Measurements from ENCODE around the gene MTFR2. TPM values are rescaled to one million over a fixed set of nuclear protein-coding genes. Genes with fewer than 3 reads are reported as not detected.
A peak's percentile ranks its signal among the peaks of the same experiment; 100 is the strongest.
"Not testable (repeated sequence)": the region's sequence is repeated elsewhere in the genome, so short reads cannot be mapped to it uniquely, and the experiment has no call there.

Gene MTFR2
- total RNA-seq, 1 experiment from 2014 or later, result 4.0 TPM

DNA sequence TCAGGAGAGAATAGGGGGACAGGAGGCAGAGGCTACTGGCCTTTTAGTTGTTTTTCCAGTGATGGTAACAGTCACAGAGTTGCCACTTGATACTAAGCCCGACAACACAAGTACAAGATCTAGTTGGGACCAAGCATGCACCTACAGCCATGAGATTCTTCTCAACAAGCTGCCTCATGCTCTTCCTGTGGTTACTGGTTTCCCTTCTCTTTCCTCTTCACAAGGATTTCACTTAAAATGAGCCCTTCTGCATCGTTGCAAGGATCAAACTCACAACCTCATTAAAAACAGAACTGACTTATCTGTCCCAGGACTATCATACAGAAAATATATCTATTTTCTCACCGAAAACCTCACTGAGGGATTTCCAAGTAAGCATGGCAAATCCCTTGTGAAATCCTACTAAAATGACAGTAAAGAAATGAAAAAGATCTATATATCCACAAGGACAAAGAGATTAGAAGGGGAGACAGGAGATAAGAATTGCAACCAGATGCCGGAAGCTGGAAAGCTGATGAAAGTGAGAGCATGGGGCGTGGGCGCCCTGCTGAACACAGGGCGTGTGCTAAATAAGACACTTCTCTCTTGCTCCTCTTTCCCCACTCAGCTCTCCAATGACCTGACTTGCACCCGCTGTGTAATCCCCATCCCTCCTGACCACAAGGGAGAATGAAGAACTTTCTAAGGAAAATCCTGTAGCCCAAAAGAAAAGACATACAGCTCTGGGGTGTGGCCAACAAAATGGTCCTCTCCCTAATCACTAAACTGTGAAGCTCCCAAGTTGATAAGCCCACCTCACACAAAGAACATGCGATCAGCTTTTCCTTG lies 13.4 kb downstream of the MTFR2 start:
- DNase-seq (ENCODE audit: low read depth), result no peak

DNA sequence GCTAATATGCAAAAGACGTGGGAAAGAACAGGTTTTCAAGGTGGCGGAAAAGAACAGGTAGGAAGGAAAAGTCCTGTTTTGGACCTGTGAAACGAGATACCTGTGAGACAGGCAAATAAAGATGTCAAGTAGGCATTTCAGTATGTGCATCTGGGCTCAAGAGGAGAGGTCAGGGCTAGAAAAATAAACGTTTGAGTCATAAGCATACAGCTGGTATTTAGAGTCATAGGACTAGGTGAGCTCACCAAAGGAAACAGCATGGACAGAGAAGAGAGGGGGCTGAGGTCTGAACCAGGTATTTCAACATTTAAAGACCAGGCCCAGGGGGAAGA lies 14.9 kb downstream of the MTFR2 start:
- DNase-seq (ENCODE audit: low read depth), result peak; percentile 46

DNA sequence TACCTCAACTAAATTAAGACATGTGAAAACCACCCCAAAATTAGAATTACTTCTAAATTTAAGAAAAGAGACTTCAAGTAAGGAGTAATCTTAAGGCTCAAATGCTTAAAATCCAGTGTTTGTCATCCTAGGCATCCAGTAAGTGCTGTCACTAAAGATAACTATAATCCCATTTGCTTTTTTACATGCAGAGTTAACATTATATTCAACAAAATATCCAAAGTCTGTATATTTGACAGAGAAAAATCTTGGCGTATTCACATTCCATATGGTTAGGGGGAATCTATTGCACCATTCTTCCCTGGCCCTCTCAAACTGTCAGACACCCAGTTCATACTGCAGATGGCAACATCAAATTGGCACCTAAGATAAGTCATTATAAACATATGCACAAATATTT lies 17.4 kb downstream of the MTFR2 start:
- DNase-seq (ENCODE audit: low read depth), result no peak

DNA sequence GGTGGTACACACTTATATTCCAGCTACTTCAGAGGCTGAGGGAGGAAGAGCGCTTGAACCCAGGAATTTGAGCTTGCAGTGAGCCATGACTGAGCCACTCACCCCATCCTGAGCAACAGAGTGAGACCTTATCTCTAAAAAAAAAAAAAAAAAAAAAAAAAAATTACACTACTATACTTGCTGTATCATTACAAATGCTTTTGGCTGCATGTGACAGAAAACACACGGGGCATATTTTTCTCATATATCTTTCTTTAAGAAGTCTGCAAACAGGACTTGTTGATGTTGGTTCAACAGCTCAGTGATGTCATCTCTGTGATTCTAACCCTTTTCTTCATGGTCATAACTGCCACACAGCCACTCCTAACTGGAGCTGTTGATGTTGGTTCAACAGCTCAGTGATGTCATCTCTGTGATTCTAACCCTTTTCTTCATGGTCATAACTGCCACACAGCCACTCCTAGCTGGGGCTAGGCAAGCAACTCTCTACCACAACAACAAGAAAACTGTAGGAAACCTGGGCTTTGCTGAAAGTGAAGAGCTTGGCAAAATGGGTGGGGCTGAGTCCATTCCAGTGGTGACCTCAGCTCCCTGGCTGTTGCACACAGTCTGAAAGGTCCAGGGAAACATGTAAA lies 19.8 kb downstream of the MTFR2 start:
- no peak for DNase-seq (ENCODE audit: low read depth)

DNA sequence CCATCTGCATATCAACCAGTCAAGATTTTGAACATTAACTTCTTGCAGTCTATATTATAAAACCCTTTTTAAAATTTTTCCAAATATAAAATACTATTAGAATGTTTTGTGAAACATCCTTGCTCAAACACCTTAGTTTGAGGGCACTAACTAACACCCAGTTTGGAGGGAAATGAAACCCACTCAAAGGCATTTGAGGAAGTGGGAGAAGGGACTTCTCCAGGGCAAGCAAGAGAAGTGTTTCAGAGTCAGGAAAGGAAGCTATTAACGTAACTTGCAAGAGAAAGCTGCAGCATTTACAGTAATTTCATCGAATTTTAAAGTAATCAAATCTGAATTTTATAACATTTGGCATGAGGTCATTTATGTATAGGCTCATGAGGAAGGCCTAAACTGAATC lies 21.3 kb downstream of the MTFR2 start:
- no peak for DNase-seq (ENCODE audit: low read depth)

DNA sequence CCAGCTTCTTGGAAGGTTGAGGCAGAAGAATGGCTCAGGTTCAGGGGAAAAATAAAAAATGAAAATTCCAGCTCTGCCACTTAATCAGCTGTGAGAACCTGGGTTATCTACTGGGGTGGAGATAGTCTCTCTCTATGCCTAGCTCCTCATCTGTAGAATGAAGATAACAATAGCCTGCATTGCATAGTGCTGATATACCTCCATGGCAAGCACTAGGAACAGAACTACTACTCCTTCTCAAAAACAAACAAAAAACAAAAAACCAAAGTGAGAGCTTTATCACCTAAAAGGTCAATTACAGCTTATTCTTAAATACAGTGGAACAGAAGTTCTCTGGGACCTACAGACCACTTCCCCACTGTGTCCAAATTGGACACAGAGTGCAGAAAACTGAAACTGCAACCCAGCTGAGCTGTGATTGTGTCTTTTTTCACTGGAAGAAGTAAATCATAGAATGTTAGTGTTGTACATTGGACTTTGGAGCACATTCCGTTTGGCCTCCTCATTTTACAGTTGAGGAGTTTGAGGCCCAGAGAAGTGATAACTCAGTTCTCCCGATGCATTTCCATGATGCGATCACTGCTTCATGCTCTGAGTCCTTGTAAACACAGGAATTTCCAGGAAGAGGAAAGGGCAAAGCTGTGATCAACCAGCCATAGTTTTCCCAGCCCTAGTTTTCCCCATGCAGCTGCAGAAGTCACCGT lies 23.3 kb downstream of the MTFR2 start:
- no peak for DNase-seq (ENCODE audit: low read depth)

DNA sequence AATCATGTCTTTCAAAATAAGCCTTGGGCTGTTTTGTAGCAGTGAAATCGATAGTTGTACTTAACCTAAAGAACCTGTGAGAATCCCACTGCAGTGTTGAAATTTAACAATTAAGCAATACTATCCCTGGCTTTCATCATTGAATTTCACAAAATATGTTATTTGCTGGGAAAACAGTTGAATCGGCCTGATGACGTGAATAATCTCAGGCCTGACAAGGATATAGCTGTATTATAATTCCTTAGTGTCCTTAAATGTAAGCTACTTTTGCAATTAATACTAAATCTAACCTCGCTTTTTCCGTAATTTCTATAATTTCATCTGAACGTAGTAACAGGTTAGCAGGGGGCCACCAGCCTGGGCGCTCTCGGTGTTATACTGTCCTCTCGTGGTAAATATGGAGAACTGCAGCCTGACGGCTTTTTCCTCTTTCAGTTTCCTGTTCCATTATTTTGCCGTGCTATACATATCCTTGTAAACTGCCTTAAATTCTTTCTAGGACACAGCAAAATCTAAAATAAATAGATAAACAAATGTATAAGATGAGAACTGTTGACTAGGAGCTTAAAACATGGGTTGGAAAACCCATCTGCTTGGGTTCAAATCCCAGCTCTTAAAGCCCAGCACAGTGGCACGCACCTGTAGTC lies 24.0 kb downstream of the MTFR2 start:
- DNase-seq (ENCODE audit: low read depth), result peak; percentile 59

DNA sequence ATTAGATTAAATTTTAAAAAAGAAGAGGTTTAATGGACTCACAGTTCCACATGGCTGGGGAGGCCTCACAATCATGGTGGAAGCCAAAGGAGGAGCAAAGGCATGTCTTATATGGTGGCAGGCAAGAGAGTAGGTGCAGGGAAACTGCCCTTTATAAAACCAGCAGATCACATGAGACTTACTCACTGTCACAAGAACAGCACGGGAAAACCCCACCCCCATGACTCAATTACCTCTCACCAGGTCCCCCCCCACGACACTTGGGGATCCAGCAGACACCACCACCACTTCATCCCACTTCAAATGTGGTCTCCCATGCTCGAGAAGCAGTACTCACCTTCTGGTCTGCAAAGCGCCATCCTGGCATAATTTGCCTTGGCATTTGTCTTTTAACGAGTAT lies 24.6 kb downstream of the MTFR2 start:
- DNase-seq (ENCODE audit: low read depth), result peak; percentile 58

DNA sequence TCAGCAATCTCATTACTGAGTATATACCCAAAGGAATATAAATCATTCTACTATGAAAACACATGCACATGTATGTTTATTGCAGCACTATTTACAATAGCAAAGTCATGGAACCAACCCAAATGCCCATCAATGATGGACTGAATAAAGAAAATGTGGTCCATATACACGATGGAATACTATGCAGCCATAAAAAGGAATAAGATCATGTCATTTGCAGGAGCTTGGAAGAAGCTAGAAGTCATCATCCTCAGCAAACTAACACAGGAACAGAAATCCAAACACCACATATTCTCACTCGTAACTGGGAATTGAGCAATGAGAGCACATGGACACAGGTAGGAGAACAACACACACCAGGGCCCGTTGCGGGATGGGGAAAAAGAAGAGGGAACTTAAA lies 25.1 kb downstream of the MTFR2 start:
- DNase-seq (ENCODE audit: low read depth), result not testable (repeated sequence)

DNA sequence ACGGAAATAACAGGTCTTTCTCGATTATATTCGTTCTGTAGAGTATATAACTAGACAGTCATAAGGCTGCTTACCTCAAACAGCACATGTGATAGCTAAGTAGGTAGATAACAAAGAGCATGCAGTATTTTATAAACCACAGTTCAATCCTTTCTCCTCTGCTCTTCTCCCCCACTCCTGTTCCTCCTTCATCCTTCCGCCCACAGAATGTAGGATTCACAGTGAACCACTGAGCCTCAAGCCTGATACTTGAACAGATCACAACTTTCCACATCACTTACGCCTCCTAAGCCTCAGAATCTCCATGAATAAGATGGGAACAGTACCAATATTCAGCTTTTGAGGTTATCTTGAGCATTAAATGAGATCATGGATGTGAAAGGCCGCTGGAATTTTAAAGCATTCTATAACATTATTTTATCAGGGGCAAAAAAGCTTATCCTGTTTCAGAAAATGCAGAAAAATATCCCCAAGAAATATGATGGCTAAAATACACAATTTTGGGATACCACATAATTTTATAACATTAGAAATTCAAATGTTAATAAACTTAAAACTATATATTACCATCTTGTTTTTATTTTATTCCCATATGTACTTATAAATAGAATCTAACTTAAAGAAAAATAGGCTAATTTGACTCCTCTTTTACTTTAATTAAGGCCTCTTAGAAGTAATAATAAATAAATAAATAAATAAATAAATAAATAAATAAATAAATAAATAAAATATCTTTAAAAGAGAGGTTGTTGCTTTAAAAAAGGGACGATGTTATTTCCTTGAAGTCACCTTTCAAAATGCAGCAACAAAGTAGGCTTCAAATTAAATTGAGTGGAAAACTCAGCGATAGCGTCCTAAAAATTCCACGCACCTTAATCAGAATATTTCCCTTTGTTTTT lies 33.4 kb downstream of the MTFR2 start:
- no peak for DNase-seq (ENCODE audit: low read depth)

DNA sequence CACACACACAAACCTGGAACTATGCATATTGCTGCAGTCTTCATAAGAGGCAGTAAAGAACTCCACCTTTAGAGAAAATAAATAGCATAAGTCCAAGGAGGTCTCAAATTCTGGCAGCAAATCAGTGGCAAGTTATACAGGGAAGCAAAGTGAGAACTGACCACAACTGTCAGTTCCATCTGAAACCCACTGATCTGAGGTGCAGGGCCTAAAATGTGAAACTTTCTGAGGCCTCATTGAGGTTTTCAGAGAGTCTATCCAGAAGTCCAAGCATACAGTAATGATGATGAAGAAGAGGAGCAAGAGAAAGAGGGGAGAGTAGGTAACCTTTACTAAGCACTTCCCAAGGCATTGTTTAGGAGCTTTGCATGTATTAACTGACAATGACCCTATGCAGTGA lies 36.3 kb downstream of the MTFR2 start:
- no peak for DNase-seq (ENCODE audit: low read depth)

DNA sequence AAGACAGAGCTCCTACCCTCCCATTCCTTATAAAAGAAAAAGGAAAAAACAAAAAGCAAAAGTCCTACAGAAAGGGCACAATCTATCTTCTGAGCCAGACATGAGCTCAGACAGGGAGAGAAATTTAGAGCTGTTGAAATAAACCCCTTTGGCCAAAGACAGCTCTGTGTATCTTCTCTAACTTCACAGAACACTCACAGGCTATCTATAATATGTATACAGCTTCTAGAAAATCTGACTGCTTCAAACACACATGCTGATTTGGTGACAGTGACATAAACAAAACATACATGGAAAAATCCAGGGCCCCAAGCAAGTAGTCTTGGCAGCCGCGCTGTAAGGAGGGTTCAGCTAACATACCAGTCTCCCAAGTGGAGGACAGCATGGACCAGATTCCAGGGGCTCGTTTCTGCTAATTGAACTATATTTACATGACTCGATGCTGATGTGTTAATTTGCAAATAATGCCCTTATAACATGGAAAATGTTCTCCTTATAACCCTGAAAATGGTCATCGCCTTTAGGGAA lies 37.0 kb downstream of the MTFR2 start:
- no peak for DNase-seq (ENCODE audit: low read depth)

DNA sequence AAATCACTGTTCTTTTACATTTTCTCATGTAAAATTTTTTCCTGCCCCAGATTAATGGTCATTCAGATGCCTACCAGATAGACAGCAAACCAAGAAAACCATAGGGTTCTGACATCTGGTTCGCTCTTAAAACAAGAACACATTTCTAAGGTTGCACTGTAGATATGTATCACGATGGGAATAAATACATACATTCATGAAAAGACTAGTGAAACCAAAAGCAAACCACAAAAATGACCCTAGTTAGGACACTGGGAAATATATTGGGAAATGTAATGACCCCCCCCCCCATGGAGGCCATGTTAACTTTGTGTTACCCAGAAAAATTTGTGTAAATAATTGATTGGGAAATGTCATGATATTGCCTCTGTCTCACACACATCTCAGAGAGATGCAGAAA lies 37.5 kb downstream of the MTFR2 start:
- DNase-seq (ENCODE audit: low read depth), result no peak

DNA sequence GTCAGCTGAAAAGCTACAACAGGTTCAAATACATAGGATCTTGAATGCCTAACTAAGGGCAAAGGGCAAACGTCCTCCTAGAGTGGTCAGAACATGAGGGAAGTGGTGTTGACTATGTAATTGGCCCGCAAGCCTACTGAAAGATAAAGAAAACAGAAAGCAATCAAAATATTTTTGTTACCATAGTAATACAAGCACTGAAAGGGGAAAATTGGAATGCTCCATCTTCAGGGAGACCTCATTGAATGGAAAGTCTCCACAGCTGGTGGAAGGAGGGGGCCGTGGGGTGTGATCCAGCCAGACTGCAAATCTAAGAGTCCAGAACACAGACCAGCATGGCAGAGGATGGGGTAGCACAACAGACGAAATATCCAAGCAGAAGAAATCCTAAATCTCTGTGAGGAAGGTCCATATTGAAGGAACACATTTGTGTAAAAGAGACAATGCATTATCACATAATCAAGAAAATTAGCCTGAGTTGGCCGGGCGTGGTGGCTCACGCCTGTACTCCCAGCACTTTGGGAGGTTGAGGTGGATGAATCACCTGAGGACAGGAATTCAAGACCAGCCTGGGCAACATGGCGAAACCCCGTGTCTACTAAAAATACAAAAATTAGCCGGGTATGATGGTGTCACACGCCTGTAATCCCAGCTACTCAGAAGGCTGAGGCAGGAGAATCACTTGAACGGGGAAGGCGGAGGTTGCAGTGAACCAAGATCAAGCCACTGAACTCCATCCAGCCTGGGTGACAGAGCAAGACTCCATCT lies 39.5 kb downstream of the MTFR2 start:
- no peak for DNase-seq (ENCODE audit: low read depth)

DNA sequence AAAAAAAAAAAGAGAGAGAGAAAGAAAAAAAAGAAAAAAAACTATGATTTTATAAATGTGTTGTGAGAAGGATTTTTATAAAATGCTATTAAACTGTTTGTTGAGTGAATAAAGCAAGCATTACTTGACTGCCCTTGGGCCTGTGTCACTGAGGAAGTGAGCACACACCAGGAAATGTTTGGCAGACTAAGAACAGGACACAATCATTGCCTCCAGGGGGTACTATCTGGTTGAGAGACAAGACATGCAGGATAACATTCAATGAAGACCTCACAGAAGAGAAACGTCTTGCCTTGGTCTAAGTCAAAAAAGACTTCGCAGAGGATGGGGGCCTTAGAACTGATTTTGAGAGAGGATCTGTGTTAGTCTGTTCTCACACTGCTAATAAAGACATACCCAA lies 40.6 kb downstream of the MTFR2 start:
- no peak for DNase-seq (ENCODE audit: low read depth)

DNA sequence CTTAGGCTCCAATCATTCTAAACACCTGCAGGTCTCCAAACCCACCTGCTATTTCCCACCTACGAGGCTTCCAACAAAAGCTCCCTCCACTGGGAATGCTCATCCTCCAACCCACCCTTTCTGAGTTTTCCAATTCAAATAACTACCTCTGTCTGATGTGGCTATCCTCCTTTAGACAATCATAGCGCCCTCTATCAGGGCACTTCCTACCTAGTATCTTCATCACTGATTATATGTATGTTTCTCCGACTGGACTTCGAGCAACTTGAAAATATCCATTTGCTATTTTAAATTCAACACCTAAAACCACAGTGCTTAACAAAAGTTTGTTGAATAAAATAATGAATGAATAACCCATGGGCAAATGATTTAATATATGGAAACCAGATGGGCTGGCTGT lies 41.3 kb downstream of the MTFR2 start:
- DNase-seq (ENCODE audit: low read depth), result no peak

DNA sequence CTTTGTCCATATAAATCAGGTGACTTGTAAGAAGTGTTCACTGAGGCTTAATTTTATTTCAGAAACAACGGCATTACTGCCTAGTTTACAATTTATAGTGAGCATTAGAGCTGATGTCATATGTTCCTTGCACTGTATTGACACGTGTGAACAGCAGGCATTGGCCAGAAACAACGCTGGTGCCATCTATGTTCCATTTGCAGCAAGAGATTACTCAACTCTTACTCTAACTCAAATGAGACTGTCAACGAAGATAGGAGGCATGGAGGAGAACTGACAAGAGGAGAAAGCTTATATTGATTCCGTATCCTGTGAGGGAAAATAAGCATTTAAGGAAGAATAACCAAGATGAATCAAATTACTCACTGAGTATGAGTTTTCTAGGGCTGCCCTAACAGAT lies 48.4 kb downstream of the MTFR2 start:
- DNase-seq (ENCODE audit: low read depth), result no peak

DNA sequence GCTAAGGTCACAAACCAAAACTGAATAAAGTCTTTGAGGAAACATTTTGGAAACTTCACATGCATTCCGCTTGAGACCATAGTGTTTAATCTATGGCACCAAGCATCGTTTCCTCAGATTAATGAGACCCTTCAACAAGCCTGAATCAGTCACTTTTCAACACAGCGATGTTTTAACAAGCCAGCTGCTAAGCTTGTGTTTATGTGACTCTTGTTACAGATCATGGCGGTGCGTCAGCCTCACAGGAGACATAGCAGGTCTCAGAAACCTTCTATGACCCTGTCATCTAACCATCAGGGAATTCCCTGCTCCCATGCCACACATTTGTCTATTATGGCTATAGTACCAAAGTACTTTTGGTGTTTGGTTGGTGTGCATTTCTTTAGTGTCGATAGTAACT lies 57.2 kb downstream of the MTFR2 start:
- DNase-seq (ENCODE audit: low read depth), result no peak

DNA sequence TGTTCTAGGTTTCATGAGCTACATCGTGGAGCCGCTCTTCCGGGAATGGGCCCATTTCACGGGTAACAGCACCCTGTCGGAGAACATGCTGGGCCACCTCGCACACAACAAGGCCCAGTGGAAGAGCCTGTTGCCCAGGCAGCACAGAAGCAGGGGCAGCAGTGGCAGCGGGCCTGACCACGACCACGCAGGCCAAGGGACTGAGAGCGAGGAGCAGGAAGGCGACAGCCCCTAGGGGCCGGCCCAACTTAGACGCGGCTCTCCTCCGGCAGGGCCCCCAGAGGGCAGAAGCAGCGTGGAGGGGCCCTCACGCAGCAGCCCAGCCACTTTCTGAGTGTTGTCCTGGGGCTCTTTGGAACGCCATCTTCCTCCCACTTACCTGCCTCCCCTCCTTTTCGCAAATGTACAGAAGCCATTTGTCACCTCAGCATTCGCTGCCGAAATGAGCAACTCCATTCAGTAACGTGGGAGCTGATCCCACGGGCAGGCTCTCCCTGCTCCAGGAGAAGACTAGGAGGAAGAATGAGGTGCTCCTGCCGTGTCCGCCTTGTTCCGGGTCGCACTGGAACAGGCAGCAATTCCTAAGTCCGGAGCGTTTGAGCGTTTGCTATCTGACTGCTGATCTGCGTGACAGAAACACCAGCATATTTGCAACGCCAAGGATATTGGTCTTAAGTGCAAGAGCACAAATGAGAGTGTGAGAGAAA lies 58.4 kb downstream of the MTFR2 start:
- no peak for DNase-seq (ENCODE audit: low read depth)

Data from HT1080 (cell line).